Suprapubic skin (tissue), 4 donors: ENCODE results near the gene LRRFIP1.

ENCODE experiments used
- POLR2A ChIP-seq, 2 donors: fragments of 450-650 bp; IDR thresholded peaks; one replicate each; pipeline ENCODE4 v1.6.1; 2017; ENCODE audit warnings: antibody characterized with exemption in 2 of 2, mild to moderate bottlenecking in 2 of 2, moderate library complexity in 2 of 2
- POLR2AphosphoS5 ChIP-seq, 3 donors: sonication (generic); formaldehyde crosslinking; IDR thresholded peaks; one replicate each; pipeline ENCODE4 v1.6.1; 2017; ENCODE audit warnings: antibody characterized with exemption in 3 of 3

DNA sequence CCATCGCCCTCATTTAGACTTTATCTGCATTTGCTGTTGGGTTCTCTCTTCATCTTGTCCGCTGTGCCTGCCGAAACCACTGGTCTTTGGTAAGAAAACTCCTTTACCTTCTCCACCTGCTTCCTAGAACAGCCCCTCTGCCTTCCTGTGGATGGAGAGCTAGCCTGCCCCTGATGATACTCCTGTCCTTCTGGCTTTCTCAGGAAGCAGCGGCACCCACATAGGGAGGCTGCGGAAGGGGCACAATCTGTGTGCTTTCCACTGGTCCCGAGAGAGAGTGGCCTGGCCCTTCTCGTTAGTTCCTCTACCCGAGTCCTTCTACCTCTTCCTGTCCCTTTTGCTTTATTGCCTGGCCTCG lies 90.9 kb downstream of the LRRFIP1 start:
- TF ChIP-seq POLR2A (IDR thresholded peaks at IDR 0.05) (no peak), POLR2AphosphoS5 (IDR thresholded peaks at IDR 0.05) (no peak)
